Measurements from ENCODE around the gene EIF2D.

EIF2D gene

GRCh38 chr1:206609229-206609991, 2.9 kb downstream of the EIF2D start:
- TF ChIP-seq CTCF (conservative IDR thresholded peaks at IDR 0.05; ENCODE audit: low read depth, low read length), result no peak
- peak; percentile 21 for DNase-seq (ENCODE audit: low read depth)
- H3K4me3 ChIP-seq (ENCODE audit: low read depth, low read length), result no peak overlapping the region

- peak; percentile 57 for DNase-seq (ENCODE audit: low read depth)
- TF ChIP-seq CTCF (conservative IDR thresholded peaks at IDR 0.05; ENCODE audit: low read depth, low read length), result peak; percentile 87
- no peak overlapping the region for H3K4me3 ChIP-seq (ENCODE audit: low read depth, low read length)
Measured at GRCh38 chr1:206608108-206608698, 4.1 kb downstream of the EIF2D start.

- H3K4me3 ChIP-seq (ENCODE audit: low read depth, low read length), result no peak overlapping the region
- peak; percentile 76 for TF ChIP-seq CTCF (conservative IDR thresholded peaks at IDR 0.05; ENCODE audit: low read depth, low read length)
- peak; percentile 70 for DNase-seq (ENCODE audit: low read depth)
Measured at GRCh38 chr1:206606867-206607266, 5.4 kb downstream of the EIF2D start.

- TF ChIP-seq CTCF (conservative IDR thresholded peaks at IDR 0.05; ENCODE audit: low read depth, low read length), result no peak
- no peak for DNase-seq (ENCODE audit: low read depth)
- no peak overlapping the region for H3K4me3 ChIP-seq (ENCODE audit: low read depth, low read length)
Measured at GRCh38 chr1:206604861-206605260, 7.4 kb downstream of the EIF2D start.

- DNase-seq (ENCODE audit: low read depth), result peak; percentile 33
- H3K4me3 ChIP-seq (ENCODE audit: low read depth, low read length), result no peak overlapping the region
- no peak for TF ChIP-seq CTCF (conservative IDR thresholded peaks at IDR 0.05; ENCODE audit: low read depth, low read length)
Measured at GRCh38 chr1:206600527-206600926, 11.7 kb downstream of the EIF2D start.

- no peak for DNase-seq (ENCODE audit: low read depth)
Measured at GRCh38 chr1:206596319-206596666, 16.0 kb downstream of the EIF2D start.

More at GRCh38 chr1:206596319-206596666, 16.0 kb downstream of the EIF2D start:
- no peak overlapping the region for H3K4me3 ChIP-seq (ENCODE audit: low read depth, low read length)
- TF ChIP-seq CTCF (conservative IDR thresholded peaks at IDR 0.05; ENCODE audit: low read depth, low read length), result no peak
